Stimulated activated CD8-positive, alpha-beta memory T cell treated with anti-CD3 and anti-CD28 coated beads, Interleukin-15, amount 100 ng/mL, for 24 hours (primary cell): ENCODE results near the gene KATNIP.

Experiments
- DNase-seq: peaks from one replicate; pipeline ENCODE4 v3.0.0-alpha.2; 2020; ENCODE audit warnings: low read depth

KATNIP gene

GRCh38 chr16:27583634-27584033 lies 33.7 kb downstream of the KATNIP start:
- DNase-seq: no peak

- DNase-seq: no peak
Measured at GRCh38 chr16:27585200-27585599, 35.3 kb downstream of the KATNIP start.

GRCh38 chr16:27586711-27587110 lies 36.8 kb downstream of the KATNIP start:
- no peak for DNase-seq

- DNase-seq: no peak
Measured at GRCh38 chr16:27588057-27588456, 38.1 kb downstream of the KATNIP start.

GRCh38 chr16:27591837-27592236 lies 41.9 kb downstream of the KATNIP start:
- DNase-seq: no peak

- no peak for DNase-seq
Measured at GRCh38 chr16:27595475-27595874, 45.5 kb downstream of the KATNIP start.

GRCh38 chr16:27595993-27596392 lies 46.0 kb downstream of the KATNIP start:
- DNase-seq: no peak

- DNase-seq: no peak
Measured at GRCh38 chr16:27596411-27596810, 46.5 kb downstream of the KATNIP start.

GRCh38 chr16:27597361-27597760 lies 47.4 kb downstream of the KATNIP start:
- no peak for DNase-seq

- DNase-seq: no peak
Measured at GRCh38 chr16:27598220-27598619, 48.3 kb downstream of the KATNIP start.

- no peak for DNase-seq
Measured at GRCh38 chr16:27598931-27599565, 49.1 kb downstream of the KATNIP start.

GRCh38 chr16:27599606-27600005 lies 49.7 kb downstream of the KATNIP start:
- DNase-seq: no peak
